H9 (cell line): ENCODE data around the gene ZNF469. TPM values are rescaled to one million over a fixed set of nuclear protein-coding genes. Genes with fewer than 3 reads are reported as not detected.

Source experiments
- DNase-seq: peaks from one replicate; pipeline ENCODE4 v3.0.0-alpha.2; 2017
- H2AFZ ChIP-seq: one replicate; pipeline ENCODE4 v1.6.1; 2013; ENCODE audit warnings: mild to moderate bottlenecking, low read length, control low read depth, moderate library complexity
- H2AK5ac ChIP-seq: 2 replicates; pipeline ENCODE4 v1.6.1; 2013; ENCODE audit warnings: low read length, control low read depth, mixed read lengths; ENCODE audit not compliant: insufficient read length
- H2BK120ac ChIP-seq: one replicate; pipeline ENCODE4 v1.6.1; 2013; ENCODE audit warnings: low read depth, mild to moderate bottlenecking, low read length, control low read depth, inconsistent platforms; ENCODE audit not compliant: poor library complexity, severe bottlenecking
- H2BK12ac ChIP-seq: 2 replicates; pipeline ENCODE4 v1.6.1; 2013; ENCODE audit warnings: low read length, control low read depth, mixed read lengths, low read depth; ENCODE audit not compliant: insufficient read length
- H2BK15ac ChIP-seq: 2 replicates; pipeline ENCODE4 v1.6.1; 2013; ENCODE audit warnings: low read depth, low read length, control low read depth
- H2BK20ac ChIP-seq: one replicate; pipeline ENCODE4 v1.6.1; 2013; ENCODE audit warnings: low read depth, mild to moderate bottlenecking, low read length, control low read depth, inconsistent platforms; ENCODE audit not compliant: poor library complexity, severe bottlenecking
- H2BK5ac ChIP-seq: 2 replicates; pipeline ENCODE4 v1.6.1; 2013; ENCODE audit warnings: low read length, control low read depth, mixed read lengths; ENCODE audit not compliant: insufficient read length
- H3K14ac ChIP-seq: 2 replicates; pipeline ENCODE4 v1.6.1; 2013; ENCODE audit warnings: low read length, control low read depth; ENCODE audit not compliant: insufficient read depth
- H3K18ac ChIP-seq: 2 replicates; pipeline ENCODE4 v1.6.1; 2013; ENCODE audit warnings: low read depth, mild to moderate bottlenecking, mixed read lengths, low read length, control low read depth; ENCODE audit not compliant: insufficient read length
- H3K23ac ChIP-seq: 2 replicates; pipeline ENCODE4 v1.6.1; 2013; ENCODE audit warnings: low read length, control low read depth, mixed read lengths, low read depth; ENCODE audit not compliant: insufficient read length
- H3K23me2 ChIP-seq: 2 replicates; pipeline ENCODE4 v1.6.1; 2013; ENCODE audit warnings: low read depth, mild to moderate bottlenecking, mixed read lengths, low read length, control low read depth; ENCODE audit not compliant: insufficient read length, poor library complexity, severe bottlenecking
- H3K27ac ChIP-seq: 2 replicates; pipeline ENCODE4 v1.5.1; 2013; ENCODE audit warnings: low read length, control low read depth, mixed read lengths, low read depth; ENCODE audit not compliant: insufficient read length
- H3K27me3 ChIP-seq: 2 replicates; pipeline ENCODE4 v1.6.1; 2013; ENCODE audit warnings: low read length, control low read depth, inconsistent platforms; ENCODE audit not compliant: insufficient read depth
- H3K4ac ChIP-seq: 2 replicates; pipeline ENCODE4 v1.6.1; 2013; ENCODE audit warnings: low read depth, mild to moderate bottlenecking, control low read depth, inconsistent platforms, low read length, moderate library complexity
- H3K4me1 ChIP-seq: 2 replicates; pipeline ENCODE4 v1.6.1; 2013; ENCODE audit warnings: low read length, control low read depth, inconsistent platforms; ENCODE audit not compliant: insufficient read depth
- H3K4me2 ChIP-seq: 2 replicates; pipeline ENCODE4 v1.6.1; 2013; ENCODE audit warnings: low read length, control low read depth, mixed read lengths; ENCODE audit not compliant: insufficient read length, insufficient read depth
- H3K56ac ChIP-seq: 2 replicates; pipeline ENCODE4 v1.6.1; 2013; ENCODE audit warnings: low read depth, mild to moderate bottlenecking, mixed read lengths, low read length, control low read depth; ENCODE audit not compliant: insufficient read length
- H3K79me1 ChIP-seq: 2 replicates; pipeline ENCODE4 v1.6.1; 2013; ENCODE audit warnings: low read depth, mild to moderate bottlenecking, moderate library complexity, low read length, control low read depth, inconsistent platforms; ENCODE audit not compliant: insufficient read depth, poor library complexity, severe bottlenecking
- H3K79me2 ChIP-seq: 2 replicates; pipeline ENCODE4 v1.6.1; 2013; ENCODE audit warnings: low read length, control low read depth, inconsistent platforms; ENCODE audit not compliant: insufficient read depth
- H3K9ac ChIP-seq: 2 replicates; pipeline ENCODE4 v1.6.1; 2013; ENCODE audit warnings: low read length, control low read depth, mixed read lengths; ENCODE audit not compliant: insufficient read length; ENCODE audit errors: extremely low read depth
- H3K9me3 ChIP-seq: one replicate; pipeline ENCODE4 v1.6.1; 2013; ENCODE audit warnings: low read depth, low read length, inconsistent platforms; ENCODE audit not compliant: control insufficient read depth
- H3T11ph ChIP-seq: one replicate; pipeline ENCODE4 v1.6.1; 2013; ENCODE audit warnings: mild to moderate bottlenecking, low read length, control low read depth, inconsistent platforms
- H4K20me1 ChIP-seq: one replicate; pipeline ENCODE4 v1.6.1; 2013; ENCODE audit not compliant: control insufficient read depth, insufficient read length, insufficient read depth
- H4K5ac ChIP-seq: 2 replicates; pipeline ENCODE4 v1.6.1; 2013; ENCODE audit warnings: low read depth, mild to moderate bottlenecking, mixed read lengths, low read length, control low read depth; ENCODE audit not compliant: insufficient read length
- H4K8ac ChIP-seq: replicated peaks from 2 replicates; pipeline ENCODE4 v1.6.1; 2013; ENCODE audit warnings: low read length, control low read depth, mixed read lengths, low read depth; ENCODE audit not compliant: insufficient read length
- H4K91ac ChIP-seq: 2 replicates; pipeline ENCODE4 v1.6.1; 2013; ENCODE audit warnings: low read depth, mild to moderate bottlenecking, moderate library complexity, mixed read lengths, low read length, control low read depth; ENCODE audit not compliant: insufficient read length
- H3K27ac Mint-ChIP-seq, 3 experiments: 2 replicates in 2 of 3; 3 replicates in 1 of 3; pipeline ENCODE4 v1.8.0; 2020 to 2021; ENCODE audit warnings: mixed read lengths in 3 of 3, mild to moderate bottlenecking in 1 of 3, moderate library complexity in 1 of 3
- H3K27me3 Mint-ChIP-seq: 2 replicates; pipeline ENCODE4 v1.8.0; 2021; ENCODE audit warnings: low read depth, mild to moderate bottlenecking, moderate library complexity, mixed read lengths
- H3K36me3 Mint-ChIP-seq, 3 experiments: 2 replicates in 2 of 3; 3 replicates in 1 of 3; pipeline ENCODE4 v1.8.0; 2020 to 2021; ENCODE audit warnings: low read depth in 3 of 3, mixed read lengths in 3 of 3; ENCODE audit not compliant: insufficient read depth in 1 of 3
- H3K4me1 Mint-ChIP-seq, 2 experiments: 2 replicates each; pipeline ENCODE4 v1.8.0; 2020; ENCODE audit warnings: mixed read lengths in 2 of 2
- H3K4me3 Mint-ChIP-seq, 2 experiments: 2 replicates in 1 of 2; 3 replicates in 1 of 2; pipeline ENCODE4 v1.8.0; 2020 to 2021; ENCODE audit warnings: mild to moderate bottlenecking in 2 of 2, mixed read lengths in 2 of 2, moderate library complexity in 1 of 2
- H3K9me3 Mint-ChIP-seq, 2 experiments: 2 replicates in 1 of 2; 3 replicates in 1 of 2; pipeline ENCODE4 v1.8.0; 2020; ENCODE audit warnings: mild to moderate bottlenecking in 2 of 2, mixed read lengths in 2 of 2, moderate library complexity in 1 of 2
- WGBS: extraction: QIAGEN DNeasy Blood & Tissue Kit; methylation state at CpG from one replicate; pipeline ENCODE4 v1.1.7; 2013; ENCODE audit warnings: missing lambda C conversion rate, low lambda C conversion rate, mixed read lengths; ENCODE audit not compliant: insufficient read length; ENCODE audit errors: extremely low coverage; 5-methylcytosine and 5-hydroxymethylcytosine counted together
- total RNA-seq: library from RNA; stranded (reverse); gene quantifications from 2 replicates; pipeline ENCODE4 v1.2.1, GENCODE V29; 2021
- TF ChIP-seq, protein P1 (sequence below): fragments of 200-600 bp; sonication (generic); conservative IDR thresholded peaks from 3 replicates; pipeline ENCODE4 v1.8.0; 2021; ENCODE audit warnings: antibody characterized with exemption, mild to moderate bottlenecking

ZNF469 gene
- total RNA-seq, 1 experiment from 2014 or later: 4.4 TPM

- no peaks in the 10 kb centered on the region for H4K20me1 ChIP-seq
- no peak overlapping the region for H4K91ac ChIP-seq
- H3K23me2 ChIP-seq: no peaks in the 10 kb centered on the region
- no peak overlapping the region for H3K56ac ChIP-seq
- H2BK12ac ChIP-seq: no peak overlapping the region
- no peak overlapping the region for H3K4ac ChIP-seq
- H3K14ac ChIP-seq: no peak overlapping the region
- no peak overlapping the region for H3K27ac ChIP-seq
- peaks cover 0 to 3% of the 10 kb centered on the region in 2 experiments; a peak in 1 of 4 replicates for H3K4me1 Mint-ChIP-seq
- peaks cover 22% of the 10 kb centered on the region in 2 experiments for H3K9me3 Mint-ChIP-seq
- H4K8ac ChIP-seq: no peak overlapping the region
- H2AFZ ChIP-seq: no peak overlapping the region
- H3K79me1 ChIP-seq: no peaks in the 10 kb centered on the region
- peaks cover 8% of the 10 kb centered on the region for H3K27me3 Mint-ChIP-seq
- no peaks in the 10 kb centered on the region for H3K4me1 ChIP-seq
- H2BK5ac ChIP-seq: no peak overlapping the region
- peaks cover 3 to 7% (median 4%) of the 10 kb centered on the region in 3 experiments; a peak in 6 of 7 replicates for H3K36me3 Mint-ChIP-seq
- H3K27ac Mint-ChIP-seq: no peak overlapping the region
- WGBS: no CpG with 5 or more reads among the region's 20 CpGs
- H2BK15ac ChIP-seq: no peak overlapping the region
- H3K4me3 Mint-ChIP-seq: no peak overlapping the region
- H2BK120ac ChIP-seq: no peak overlapping the region
- DNase-seq: no peak
- H3K4me2 ChIP-seq: no peak overlapping the region
- H3K9me3 ChIP-seq: no peaks in the 10 kb centered on the region
- H3K27me3 ChIP-seq: no peaks in the 10 kb centered on the region
- no peak overlapping the region for H3T11ph ChIP-seq
- TF ChIP-seq, protein P1, sequence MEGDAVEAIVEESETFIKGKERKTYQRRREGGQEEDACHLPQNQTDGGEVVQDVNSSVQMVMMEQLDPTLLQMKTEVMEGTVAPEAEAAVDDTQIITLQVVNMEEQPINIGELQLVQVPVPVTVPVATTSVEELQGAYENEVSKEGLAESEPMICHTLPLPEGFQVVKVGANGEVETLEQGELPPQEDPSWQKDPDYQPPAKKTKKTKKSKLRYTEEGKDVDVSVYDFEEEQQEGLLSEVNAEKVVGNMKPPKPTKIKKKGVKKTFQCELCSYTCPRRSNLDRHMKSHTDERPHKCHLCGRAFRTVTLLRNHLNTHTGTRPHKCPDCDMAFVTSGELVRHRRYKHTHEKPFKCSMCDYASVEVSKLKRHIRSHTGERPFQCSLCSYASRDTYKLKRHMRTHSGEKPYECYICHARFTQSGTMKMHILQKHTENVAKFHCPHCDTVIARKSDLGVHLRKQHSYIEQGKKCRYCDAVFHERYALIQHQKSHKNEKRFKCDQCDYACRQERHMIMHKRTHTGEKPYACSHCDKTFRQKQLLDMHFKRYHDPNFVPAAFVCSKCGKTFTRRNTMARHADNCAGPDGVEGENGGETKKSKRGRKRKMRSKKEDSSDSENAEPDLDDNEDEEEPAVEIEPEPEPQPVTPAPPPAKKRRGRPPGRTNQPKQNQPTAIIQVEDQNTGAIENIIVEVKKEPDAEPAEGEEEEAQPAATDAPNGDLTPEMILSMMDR: no peak
- no peak overlapping the region for H3K18ac ChIP-seq
- H3K9ac ChIP-seq: no peak overlapping the region
- no peak overlapping the region for H2BK20ac ChIP-seq
- H2AK5ac ChIP-seq: no peak overlapping the region
- no peak overlapping the region for H3K23ac ChIP-seq
- no peaks in the 10 kb centered on the region for H3K79me2 ChIP-seq
- H4K5ac ChIP-seq: no peak overlapping the region
Measured at GRCh38 chr16:88339930-88340754, 42.6 kb upstream of the ZNF469 start.
